GM21515 (cell line): ENCODE results near the gene HMCES.
A peak's percentile ranks its signal among the peaks of the same experiment; 100 is the strongest.
"Not testable (repeated sequence)": the region's sequence is repeated elsewhere in the genome, so short reads cannot be mapped to it uniquely, and the experiment has no call there.

ENCODE experiments used
- ATAC-seq: cut with Tn5 transposase; IDR thresholded peaks from one replicate; pipeline ENCODE4 v1.9.1; 2021; ENCODE audit not compliant: unreplicated experiment

HMCES gene

DNA sequence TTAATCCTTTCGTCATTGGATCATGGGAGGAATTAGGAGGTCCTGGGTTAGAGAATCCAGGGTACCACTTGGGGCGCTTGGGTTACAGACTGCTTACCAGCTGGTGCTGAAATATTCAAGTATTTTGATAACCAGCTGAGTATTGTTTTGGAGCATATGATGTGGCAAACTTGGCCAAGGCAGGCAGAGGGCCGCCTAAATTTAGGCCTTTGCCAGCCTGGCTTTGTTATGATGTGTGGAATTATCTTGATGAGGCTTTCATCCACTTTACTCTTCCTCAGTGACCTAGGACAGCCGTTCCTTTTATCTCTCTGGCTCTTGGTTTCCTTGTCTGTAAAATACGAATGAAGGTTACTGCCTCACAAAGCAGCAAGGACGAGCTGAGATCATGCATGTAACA lies 22.4 kb upstream of the HMCES start:
- ATAC-seq: no peak

DNA sequence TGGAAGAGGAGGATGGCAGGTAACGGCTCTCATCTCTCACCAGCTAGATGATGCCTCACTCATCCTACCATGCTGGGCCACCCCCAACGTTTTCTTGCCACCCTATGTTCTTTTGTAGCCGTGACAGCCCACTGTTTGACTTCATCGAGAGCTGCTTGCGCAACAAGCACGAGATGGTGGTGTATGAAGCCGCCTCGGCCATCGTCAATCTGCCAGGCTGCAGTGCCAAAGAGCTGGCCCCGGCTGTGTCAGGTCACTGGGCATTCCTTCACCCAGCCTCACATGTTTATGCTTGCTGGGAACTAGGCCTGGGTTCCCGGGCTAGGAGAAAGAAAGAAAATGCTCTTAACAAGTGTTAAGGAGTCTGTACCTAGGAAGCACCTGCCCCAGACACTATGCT lies 21.1 kb upstream of the HMCES start:
- no peak for ATAC-seq

DNA sequence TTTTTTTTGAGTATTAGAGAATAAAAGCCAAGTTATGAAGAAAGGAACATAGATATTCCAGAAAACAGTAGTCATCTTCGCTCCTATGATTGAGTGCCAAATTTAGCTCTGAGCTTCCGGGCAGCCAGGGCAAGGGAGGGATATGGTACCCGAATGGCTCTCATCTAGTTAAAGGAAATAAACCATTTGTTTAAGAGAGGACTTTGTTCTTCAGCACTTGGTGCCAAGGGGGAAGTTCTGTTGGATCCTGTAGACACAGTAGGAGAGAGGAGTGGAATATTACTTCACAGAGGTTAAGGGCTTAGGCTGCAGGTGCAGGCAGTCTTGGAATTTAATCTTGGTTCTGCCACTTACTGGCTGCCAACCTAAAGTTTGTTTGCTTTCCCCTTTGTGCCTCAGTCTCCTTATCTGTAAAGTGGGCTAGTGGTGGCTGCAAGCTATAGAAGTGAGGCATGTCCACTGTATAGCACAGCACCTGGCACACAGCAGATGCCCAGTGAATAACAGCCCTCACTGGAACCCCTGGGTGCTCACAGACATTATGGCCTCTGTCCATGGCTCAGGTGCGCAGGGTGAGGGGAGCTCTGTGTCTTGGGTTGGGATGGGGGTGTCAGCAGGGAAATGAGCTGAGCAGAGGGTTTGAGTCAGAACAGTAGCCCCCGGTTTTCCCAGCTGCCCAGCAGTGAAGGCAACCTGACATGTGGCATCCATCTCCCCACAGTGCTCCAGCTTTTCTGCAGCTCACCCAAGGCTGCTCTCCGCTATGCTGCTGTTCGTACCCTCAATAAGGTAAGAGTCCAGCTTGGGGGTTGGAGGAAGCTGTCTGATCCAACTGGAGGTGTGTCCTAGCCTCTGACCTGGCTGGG lies 18.8 kb upstream of the HMCES start:
- no peak for ATAC-seq

DNA sequence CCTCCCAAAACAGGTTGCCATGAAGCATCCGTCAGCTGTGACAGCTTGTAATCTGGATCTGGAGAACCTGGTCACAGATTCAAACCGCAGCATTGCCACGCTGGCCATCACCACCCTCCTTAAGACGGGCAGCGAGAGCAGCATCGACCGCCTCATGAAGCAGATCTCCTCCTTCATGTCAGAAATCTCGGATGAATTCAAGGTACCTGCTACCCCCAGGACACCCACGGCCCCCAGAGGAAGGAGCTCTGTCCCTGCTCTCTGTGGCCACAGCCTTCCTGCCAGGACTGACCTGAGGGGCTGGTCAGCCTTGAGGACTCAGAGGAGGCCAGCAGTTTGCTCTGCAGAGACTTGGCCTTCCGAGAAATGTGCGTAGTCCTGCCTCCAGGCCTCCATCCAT lies 18.1 kb upstream of the HMCES start:
- ATAC-seq: no peak

DNA sequence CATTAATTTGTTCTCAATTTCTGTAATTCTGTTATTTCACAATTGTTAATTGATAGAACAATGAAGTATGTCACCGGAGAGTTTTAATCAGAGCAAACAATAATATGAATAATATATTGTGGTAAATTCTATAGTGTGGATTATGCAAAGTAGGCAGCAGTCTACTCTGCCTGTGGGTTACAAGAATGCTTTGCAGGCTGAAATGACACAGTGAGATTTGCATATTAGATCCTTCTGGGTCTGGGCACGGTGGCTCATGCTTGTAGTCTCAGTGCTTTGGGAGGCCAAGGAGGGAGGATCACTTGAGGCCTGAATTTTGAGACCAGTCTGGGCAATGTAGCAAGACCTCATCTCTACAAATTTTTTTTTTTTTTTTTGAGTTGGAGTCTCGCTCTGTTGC lies 16.8 kb upstream of the HMCES start:
- ATAC-seq: no peak

DNA sequence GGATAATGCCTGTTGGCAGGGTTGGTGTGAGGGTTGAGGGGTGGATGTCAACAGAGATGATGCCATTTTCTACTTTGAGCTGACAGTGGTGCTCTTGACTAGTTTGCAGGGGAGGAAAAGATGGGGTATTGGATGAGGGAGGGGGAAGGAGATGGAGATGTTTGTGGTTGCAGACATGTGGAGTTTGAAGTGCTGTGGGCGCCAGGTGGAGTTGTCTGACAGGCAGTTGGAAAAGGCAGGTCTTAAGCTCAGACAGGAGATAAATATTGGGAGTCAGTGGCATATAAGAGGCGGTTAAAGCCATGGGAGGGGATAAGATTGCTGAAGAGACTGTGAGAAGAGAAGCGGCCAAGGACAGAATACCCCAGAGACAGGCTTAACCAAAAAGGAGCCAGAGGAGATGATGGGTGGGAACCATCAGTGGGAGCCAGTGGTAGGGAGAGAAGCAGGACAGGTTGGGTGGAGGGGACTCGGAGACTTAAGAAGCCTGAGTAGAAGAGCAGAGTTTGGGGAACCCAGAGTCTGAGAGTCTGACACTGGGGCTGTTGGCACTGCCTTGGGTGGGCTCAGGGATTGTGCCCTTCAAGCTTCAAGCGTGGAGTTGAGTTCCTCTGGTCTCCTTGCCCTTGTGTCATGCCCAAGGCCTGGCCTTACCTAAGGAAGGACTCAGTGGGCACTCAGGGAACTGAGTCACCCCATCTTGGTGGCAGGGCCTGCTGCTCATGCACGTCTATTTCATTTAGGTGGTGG lies 15.3 kb upstream of the HMCES start:
- no peak for ATAC-seq

DNA sequence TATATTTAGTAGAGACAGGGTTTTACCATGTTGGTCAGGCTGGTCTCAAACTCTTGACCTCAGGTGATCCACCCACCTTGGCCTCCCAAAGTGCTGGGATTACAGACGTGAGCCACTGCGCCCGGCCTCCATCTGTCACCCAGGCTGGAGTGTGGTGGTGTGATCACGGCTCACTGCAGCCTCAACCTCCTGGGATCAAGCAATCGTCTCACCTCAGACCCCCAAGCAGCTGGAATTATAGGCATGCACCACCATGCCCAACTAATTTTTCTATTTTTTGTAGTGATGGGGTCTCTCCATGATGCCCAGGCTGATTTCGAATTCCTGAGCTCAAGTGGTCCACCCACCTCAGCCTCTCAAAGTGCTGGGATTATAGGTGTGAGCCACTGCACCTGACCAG lies 13.7 kb upstream of the HMCES start:
- ATAC-seq: not testable (repeated sequence)

DNA sequence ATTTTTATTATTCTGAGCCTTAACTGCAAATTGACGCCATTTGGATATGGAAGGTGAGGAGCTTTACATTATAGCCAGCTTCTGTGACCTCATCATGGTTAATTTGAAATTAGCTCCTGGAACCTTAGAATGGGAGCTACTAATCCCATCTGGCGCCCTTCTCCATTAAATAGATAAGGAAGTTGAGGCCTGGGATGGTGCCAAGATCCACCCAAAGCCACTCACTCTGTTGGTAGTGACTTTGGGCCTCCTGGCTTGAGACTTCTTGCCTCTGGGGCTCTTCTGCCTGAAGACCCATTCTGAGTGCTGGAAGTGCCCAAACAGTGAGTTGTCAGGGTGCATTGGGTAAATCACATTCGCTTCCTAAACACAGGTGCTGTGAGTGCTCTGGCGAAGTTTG lies 12.0 kb upstream of the HMCES start:
- ATAC-seq: no peak

DNA sequence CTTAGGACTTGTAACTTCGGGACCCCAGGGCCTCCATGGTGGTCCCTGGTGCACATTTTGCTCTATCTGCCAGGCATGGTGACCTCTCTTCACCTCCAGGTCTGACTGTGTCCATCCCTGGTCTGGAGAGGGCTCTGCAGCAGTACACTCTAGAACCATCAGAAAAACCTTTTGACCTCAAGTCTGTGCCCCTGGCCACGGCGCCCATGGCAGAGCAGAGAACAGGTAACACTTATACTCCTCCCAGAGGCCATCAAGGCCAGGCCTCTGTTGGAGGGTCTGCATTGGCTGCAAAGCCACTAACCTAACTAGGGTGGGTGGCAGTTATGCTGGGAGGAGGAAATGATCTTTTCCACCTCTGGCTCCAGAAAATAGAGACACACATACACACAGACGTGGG lies 10.3 kb upstream of the HMCES start:
- no peak for ATAC-seq

DNA sequence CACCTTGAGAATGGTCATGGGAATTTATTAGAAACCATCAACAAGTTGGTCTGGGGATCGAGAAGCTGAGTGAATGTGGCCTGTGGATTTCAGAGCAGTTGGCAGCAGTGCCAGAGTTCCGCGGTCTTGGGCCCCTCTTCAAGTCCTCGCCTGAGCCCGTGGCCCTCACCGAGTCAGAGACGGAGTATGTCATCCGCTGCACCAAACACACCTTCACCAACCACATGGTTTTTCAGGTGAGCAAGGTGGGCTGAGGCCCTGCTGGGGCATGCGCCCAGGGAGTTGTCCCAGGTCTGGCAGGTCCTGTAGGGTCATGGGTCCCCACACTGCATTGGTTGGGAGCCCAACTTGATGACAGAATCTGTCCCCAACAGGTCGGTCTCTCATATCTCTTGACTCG lies 7.0 kb upstream of the HMCES start:
- ATAC-seq: no peak

DNA sequence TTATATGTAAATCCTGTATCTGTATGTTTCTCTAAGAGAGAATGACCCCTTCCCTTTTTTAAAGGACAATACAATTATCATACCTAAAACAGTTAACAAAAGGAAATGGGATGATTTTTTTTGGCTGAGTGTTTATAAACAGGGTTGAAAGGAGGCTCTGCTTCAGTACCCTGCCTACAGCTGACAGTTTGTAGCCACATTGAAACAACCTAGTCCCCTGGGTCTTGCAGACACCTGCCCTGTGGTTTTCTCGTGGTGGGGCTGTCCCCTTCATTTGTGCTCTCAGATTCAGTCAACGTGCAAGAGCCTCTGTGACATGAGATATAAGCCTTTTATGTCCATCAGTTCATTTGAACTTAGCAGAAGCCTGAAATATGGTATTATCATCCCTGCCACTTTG lies 2.3 kb upstream of the HMCES start:
- peak; percentile 77 for ATAC-seq

DNA sequence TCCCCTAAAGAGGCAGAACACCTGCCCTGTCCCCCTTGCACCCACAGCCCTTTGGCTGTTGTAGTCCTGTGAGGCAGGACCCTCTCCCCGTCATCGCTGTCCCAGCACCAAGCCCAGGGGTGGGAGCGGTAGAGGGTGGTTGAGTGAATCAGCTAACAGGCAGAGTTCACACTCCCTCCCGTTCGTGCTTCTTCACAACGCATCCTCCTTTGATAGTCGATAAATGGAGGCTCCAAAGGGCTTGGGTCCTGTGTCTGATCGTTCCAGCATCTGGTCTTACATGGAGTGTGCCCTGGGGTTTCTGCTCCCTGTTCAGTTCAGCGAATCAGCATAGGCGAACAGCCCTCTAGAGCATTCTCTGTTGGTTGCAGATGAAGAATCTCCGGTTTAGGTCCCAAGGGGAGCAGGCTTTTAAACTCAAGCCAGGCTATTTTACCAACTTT lies 820 bp upstream of the HMCES start:
- ATAC-seq: no peak

DNA sequence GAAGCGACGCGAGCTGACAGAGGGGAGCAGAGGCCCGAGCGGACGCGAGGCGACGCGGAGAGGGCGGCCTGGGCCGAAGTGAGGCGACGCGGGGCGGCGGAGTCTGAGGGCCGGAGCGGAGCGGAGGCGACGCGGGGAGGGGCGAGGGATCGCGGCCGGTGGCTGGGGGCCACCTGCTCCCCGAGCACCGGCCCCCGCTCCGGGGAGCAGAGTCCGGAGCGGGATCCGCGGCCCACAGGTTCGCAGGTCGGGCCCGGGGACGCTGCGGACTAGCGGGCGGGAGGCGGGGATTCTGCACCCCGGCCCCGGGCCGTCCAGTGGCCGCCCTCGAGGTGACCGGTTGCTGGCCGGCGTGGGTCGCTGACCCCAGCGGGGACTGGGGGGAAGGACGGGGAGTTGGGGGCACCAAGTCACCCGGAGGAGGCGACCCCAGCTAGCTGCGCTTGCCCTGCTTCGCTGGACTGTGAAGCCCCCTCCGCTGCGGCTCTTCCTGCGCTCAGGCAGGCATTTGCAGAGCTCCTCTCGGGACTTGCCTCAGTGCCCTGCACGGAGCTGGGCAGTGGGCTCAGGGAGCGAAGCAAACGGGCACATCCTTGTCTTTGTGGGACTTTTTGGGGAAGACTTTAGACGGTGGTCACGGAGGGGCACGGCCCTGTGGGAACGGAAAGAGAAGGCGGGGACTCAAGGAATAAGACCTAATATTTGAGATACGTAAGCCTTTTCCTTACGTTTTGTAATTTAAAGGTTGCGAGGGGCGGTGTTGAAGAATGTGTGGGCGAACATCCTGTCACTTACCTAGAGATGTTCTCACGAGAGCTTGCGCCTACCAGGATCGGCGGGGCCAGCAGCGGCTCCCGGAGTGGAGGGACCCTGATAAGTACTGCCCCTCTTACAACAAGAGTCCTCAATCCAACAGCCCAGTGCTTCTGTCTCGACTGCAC lies 566 bp downstream of the HMCES start:
- no peak for ATAC-seq

DNA sequence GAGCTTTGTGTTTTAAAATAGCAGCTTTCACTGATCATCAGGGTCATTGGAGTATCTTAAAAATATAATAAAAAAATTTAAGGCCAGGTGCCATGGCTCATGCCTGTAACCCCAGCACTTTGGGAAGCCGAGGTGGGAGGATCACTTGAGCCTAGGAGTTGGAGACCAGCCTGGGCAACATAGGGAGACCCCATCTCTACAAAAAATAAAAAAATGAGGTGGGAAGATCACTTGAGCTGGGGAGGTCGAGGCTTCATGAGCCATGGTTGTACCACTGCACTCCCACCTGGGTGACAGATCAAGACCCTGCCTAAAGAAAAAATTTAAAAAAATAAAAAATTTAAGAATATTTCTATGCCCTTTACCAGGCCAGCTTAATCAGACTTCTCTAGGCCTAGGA lies 1.5 kb downstream of the HMCES start:
- ATAC-seq: no peak

DNA sequence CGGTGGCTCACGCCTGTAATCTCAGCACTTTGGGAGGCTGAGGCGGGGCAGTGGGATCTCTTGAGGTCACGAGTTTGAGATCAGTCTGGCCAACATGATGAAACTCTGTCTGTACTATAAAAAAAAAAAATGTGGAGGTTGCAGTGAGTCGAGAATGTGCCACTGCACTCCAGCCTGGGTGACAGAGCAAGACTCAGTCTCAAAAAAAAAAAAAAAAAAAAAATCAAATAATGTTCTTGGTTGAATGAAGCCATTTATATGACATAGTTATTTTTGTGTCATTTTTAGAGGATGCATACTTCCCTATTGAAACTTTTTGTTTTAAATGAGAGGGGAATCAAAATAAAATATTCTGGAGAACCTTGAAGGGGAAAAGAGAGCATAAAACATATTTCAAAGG lies 3.1 kb downstream of the HMCES start:
- no peak for ATAC-seq

DNA sequence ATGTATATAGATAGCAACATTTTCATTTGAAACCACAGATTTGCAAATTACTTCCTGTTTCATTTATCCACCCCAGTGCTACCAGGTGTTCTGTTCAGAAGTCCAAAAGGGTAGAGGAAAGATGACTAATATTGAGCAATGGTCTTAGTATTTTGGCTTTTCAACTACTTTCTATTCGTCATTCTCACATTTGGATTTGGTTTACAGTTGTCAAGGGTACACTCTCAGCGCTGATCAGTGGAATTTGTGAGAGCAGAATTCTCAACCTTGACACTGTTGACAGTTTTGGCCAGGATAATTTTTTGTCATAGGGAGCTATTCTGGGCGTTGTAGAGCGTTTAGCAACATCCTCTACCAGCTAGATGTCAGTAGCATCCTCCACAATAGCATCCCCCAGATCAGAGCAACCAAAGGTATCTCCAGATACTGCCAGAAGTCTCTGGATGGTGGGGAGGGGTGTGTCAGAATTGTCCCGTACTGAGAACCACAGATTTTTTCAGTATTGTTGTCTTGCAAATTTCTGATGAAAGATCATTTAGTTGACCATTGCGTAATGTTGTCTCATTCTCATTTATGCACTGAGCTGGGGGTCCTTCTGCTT lies 4.2 kb downstream of the HMCES start:
- peak; percentile 62 for ATAC-seq

DNA sequence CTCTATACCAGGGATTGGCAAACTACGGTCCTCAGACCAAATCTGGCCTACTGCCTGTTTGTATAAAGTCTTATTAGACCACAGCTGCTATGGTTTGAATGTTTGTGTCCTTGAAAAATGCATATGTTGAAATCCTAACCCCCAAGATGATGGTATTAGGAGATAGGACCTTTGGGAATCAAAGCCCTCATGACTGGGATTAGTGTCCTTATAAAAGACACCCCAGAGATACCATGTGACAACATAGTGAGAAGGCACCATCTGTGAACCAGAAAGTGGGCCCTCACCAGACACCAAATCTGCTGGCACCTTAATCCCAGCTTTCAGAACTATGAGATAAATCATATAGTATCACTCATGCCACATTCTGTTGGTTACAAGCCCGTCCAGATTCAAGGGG lies 7.4 kb downstream of the HMCES start:
- no peak for ATAC-seq

DNA sequence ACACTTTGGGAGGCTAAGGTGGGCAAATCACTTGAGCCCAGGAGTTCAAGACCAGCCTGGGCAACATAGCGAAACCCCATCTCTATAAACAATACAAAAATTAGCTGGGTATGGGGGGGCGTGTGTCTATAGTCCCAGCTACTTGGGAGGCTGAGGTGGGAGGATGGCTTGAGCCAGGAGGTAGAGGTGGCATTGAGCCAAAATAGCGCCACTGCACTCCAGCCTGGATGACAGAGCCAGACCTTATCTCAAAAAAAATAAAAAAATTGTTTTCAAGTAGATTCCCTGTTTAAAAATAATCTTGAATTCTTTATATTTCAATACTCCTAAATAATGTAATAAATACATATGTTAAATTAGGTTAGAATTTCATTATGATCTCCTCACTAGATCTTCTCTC lies 9.8 kb downstream of the HMCES start:
- ATAC-seq: no peak

DNA sequence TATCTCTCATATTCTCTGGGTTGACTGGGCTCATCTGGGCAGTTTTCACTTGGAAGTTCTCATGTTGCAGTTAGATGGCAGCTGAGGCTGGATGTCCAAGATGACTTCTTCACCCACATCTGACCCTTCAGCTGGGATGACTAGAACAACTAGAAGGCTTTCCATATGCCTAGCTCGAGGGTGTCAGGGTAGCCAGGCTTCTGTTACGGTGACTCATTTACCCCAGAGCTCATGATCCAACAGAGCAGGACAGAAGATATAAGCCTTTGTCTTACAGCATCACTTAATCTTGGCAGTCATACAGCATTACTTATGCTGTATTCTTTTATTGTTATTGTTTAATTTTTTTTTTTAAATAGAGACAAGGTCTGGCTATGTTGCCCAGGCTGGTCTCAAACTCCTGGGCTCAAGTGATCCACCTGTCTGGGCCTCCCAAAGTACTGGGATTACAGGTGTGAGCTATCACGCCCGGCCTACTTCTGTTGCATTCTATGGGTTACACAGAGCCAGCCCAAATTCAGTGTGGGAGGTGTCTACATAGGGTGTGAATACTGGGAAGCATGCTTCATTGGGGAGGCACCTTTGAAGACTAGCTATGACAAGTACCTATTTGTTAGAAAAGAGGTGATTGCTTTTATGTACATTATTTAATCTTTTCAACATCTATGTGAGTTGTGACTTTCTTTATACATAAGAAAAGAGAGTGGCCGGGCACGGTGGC lies 10.7 kb downstream of the HMCES start:
- ATAC-seq: no peak

DNA sequence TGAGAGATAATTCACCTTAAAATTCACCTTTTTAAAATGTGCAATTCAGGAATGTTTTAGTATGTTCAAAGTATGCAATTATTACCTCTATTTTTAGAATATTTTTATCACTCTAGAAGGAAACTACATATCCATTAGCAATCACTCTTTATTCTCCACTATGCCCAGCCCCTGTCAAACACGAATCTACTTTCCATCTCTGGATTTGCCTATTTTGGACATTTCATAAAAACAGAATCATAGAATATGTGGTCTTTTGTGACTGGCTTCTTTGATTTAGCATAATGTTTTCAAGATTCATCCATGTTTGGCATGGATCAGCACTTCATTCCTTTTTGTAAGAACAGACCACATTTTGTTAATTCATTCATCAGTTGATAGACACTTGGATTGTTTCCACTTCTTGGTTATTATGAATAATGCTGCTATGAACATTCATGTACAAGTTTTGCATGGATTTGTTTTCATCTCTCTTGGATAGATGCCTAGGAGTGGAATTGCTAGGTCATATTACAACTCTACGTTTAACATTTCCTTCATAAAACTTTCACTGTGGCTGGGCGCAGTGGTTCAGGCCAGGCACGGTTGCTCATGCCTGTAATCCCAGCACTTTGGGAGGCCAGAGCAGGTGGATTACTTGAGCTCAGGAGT lies 12.7 kb downstream of the HMCES start:
- ATAC-seq: no peak
